ENCODE measurements around the gene NKPD1.

DNA sequence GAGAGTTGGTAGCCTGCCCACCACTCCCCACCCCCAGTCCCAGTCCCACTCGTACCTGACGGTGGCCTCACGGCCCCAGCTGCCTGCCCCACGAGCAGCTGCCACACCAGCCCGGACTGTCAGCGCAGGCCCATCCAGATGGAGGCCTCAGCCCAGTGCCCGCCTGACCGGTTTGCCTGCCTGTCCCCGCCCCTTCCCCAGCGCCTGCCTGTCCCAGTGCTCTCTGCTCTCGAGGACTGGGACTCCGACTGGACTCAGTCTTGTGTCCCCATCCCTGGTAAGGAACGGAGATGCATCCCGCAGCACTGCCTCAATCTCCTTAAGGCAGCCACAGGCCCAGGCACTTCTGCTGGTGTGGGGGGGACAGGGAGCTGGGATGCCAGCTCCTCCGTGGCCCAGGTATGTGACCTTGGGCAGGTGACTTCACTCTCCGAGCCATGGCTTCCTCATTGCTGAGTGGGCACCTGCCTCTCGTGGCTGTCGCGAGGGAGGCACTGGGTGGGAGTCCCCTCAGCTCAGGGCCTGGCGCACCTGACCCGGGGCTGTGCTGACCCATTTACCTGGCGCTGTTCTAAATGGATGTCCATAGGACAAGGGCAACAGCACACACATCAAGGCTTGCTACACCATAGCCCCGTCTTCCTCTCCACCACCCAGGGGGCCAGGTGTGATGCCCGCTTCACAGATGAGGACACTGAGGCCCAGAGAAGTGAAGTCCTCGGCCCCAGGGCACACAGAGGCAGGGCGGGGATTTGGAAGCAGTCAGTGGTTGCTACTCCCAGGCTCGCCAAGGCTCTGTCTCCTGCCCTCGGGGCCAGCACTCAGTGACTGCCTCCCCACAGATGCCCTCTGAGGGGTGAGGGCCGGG lies at the start of gene NKPD1:
- TF ChIP-seq TAF1 (IDR thresholded peaks at IDR 0.05; ENCODE audit: low read depth) (no peak), EP300 (IDR thresholded peaks at IDR 0.05; ENCODE audit: borderline replicate concordance) (no peak)
- TF ChIP-seq, protein P1, sequence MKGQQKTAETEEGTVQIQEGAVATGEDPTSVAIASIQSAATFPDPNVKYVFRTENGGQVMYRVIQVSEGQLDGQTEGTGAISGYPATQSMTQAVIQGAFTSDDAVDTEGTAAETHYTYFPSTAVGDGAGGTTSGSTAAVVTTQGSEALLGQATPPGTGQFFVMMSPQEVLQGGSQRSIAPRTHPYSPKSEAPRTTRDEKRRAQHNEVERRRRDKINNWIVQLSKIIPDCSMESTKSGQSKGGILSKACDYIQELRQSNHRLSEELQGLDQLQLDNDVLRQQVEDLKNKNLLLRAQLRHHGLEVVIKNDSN (IDR thresholded peaks at IDR 0.05): peak; percentile 2; the same call in 1 of the 2 replicates
